ENCODE results near the gene TRIM33. TPM values are rescaled to one million over a fixed set of nuclear protein-coding genes. Genes with fewer than 3 reads are reported as not detected.
"Not testable (repeated sequence)": the region's sequence is repeated elsewhere in the genome, so short reads cannot be mapped to it uniquely, and the experiment has no call there.

TRIM33 gene
- total RNA-seq, 6 experiments from 2014 or later = 13.9 to 18.0 (median 15.0) TPM

- no peak overlapping the region for H3K4me3 ChIP-seq
- no peak overlapping the region for H3K27ac ChIP-seq
- 78% methylated on average over 3 of the region's 3 CpGs for WGBS (ENCODE audit: insufficient coverage, low coverage, low lambda C conversion rate, missing lambda C conversion rate)
- H3K36me3 ChIP-seq = no peaks in the 10 kb centered on the region
- DNase-seq (no peak), ATAC-seq (no peak)
- TF ChIP-seq CTCF (IDR thresholded peaks at IDR 0.05) = no peak
- no peak for TF ChIP-seq POLR2A (IDR thresholded peaks at IDR 0.05)
- H3K4me1 ChIP-seq = peaks cover 0 to 7% (median under 1%) of the 10 kb centered on the region in 4 donors
- no peaks in the 10 kb centered on the region for H3K9me3 ChIP-seq
- H3K27me3 ChIP-seq = no peaks in the 10 kb centered on the region
- intact Hi-C loops (cut with DNase I) = no loop called here
These were observed 62.5 kb downstream of the TRIM33 start for GRCh38 chr1:114448370-114449036.

- intact Hi-C loops (cut with DNase I) = no loop called here
- no peak overlapping the region for H3K27ac ChIP-seq
- H3K9me3 ChIP-seq = no peaks in the 10 kb centered on the region
- TF ChIP-seq POLR2A (IDR thresholded peaks at IDR 0.05) = no peak
- no peak overlapping the region for H3K4me3 ChIP-seq
- H3K27me3 ChIP-seq = no peaks in the 10 kb centered on the region
- WGBS (ENCODE audit: insufficient coverage, low coverage, low lambda C conversion rate, missing lambda C conversion rate) = 95% methylated on average over 1 of the region's 1 CpG
- ATAC-seq = no peak
- H3K36me3 ChIP-seq = no peaks in the 10 kb centered on the region
- H3K4me1 ChIP-seq = no peaks in the 10 kb centered on the region
- DNase-seq = no peak
These were observed 64.8 kb downstream of the TRIM33 start for GRCh38 chr1:114446198-114446597.

- H3K27me3 ChIP-seq; H3K4me1 ChIP-seq; H3K9me3 ChIP-seq; intact Hi-C loops (cut with DNase I); DNase-seq; H3K27ac ChIP-seq; ATAC-seq; H3K4me3 ChIP-seq; H3K36me3 ChIP-seq: not testable (repeated sequence)
- WGBS (ENCODE audit: insufficient coverage, low coverage, low lambda C conversion rate, missing lambda C conversion rate) = 100% methylated on average over 3 of the region's 4 CpGs
These were observed 67.8 kb downstream of the TRIM33 start for GRCh38 chr1:114443226-114443625.

GRCh38 chr1:114441332-114441731 lies 69.7 kb downstream of the TRIM33 start:
- Histone ChIP-seq H3K9me3 (no peaks in the 10 kb centered on the region), H3K27ac (no peak overlapping the region), H3K4me3 (no peak overlapping the region), H3K36me3 (no peaks in the 10 kb centered on the region), H3K27me3 (no peaks in the 10 kb centered on the region), H3K4me1 (no peaks in the 10 kb centered on the region)
- intact Hi-C loops (cut with DNase I) = no loop called here
- ATAC-seq = no peak
- TF ChIP-seq POLR2A (IDR thresholded peaks at IDR 0.05) (no peak), CTCF (IDR thresholded peaks at IDR 0.05) (no peak)
- WGBS (ENCODE audit: insufficient coverage, low coverage, low lambda C conversion rate, missing lambda C conversion rate) = 88% methylated on average over 3 of the region's 3 CpGs
- no peak for DNase-seq

- 91% methylated on average over 1 of the region's 4 CpGs for WGBS (ENCODE audit: insufficient coverage, low coverage, low lambda C conversion rate, missing lambda C conversion rate)
- Histone ChIP-seq H3K27me3 (no peaks in the 10 kb centered on the region), H3K4me1 (peaks cover 0 to 8% (median 0%) of the 10 kb centered on the region in 4 donors), H3K36me3 (no peaks in the 10 kb centered on the region), H3K9me3 (no peaks in the 10 kb centered on the region), H3K4me3 (no peak overlapping the region), H3K27ac (no peak overlapping the region)
- DNase-seq (no peak), ATAC-seq (no peak)
- TF ChIP-seq CTCF (IDR thresholded peaks at IDR 0.05) (no peak), POLR2A (IDR thresholded peaks at IDR 0.05) (no peak)
- intact Hi-C loops (cut with DNase I) = no loop called here
These were observed 71.6 kb downstream of the TRIM33 start for GRCh38 chr1:114439369-114439768.
